Ovary (tissue), 9 donors: ENCODE measurements around the gene IGSF21. TPM values are rescaled to one million over a fixed set of nuclear protein-coding genes. Genes with fewer than 3 reads are reported as not detected.

Experiments used
- DNase-seq, 5 donors: peaks; one replicate each; pipeline ENCODE4 v3.0.0-alpha.2; 2019 to 2020
- H3K27ac ChIP-seq, 2 donors: fragments of 200-600 bp; one replicate each; pipeline versions ENCODE4 v1.5.1 to v1.8.0; 2019 to 2022
- H3K27me3 ChIP-seq: fragments of 200-600 bp; one replicate; pipeline ENCODE4 v1.8.0; 2022
- H3K36me3 ChIP-seq: fragments of 200-600 bp; sonication (generic); one replicate; pipeline ENCODE4 v1.5.1; 2019
- H3K4me1 ChIP-seq: one replicate; pipeline ENCODE4 v1.8.1; 2013; ENCODE audit warnings: mild to moderate bottlenecking, moderate library complexity; ENCODE audit not compliant: insufficient read depth
- H3K4me3 ChIP-seq: fragments of 200-600 bp; sonication (generic); one replicate; pipeline ENCODE4 v1.5.1; 2017
- H3K9me3 ChIP-seq, 2 donors: fragments of 200-600 bp in 1 of 2; sonication (generic) in 1 of 2; one replicate each; pipeline versions ENCODE4 v1.5.1 to v1.8.1; 2013 to 2019; ENCODE audit warnings: mild to moderate bottlenecking in 1 of 2, moderate library complexity in 1 of 2
- EP300 ChIP-seq: sonication (generic); formaldehyde crosslinking; IDR thresholded peaks from one replicate; pipeline ENCODE4 v1.6.1; 2017; ENCODE audit warnings: antibody characterized with exemption
- POLR2A ChIP-seq: fragments of 450-650 bp; IDR thresholded peaks from one replicate; pipeline ENCODE4 v1.6.1; 2017; ENCODE audit warnings: antibody characterized with exemption, mild to moderate bottlenecking, moderate library complexity
- WGBS, 3 donors: extraction: QIAGEN DNeasy Blood & Tissue Kit in 1 of 3; methylation state at CpG; one replicate each; pipeline versions ENCODE4 v1.1.5 to v1.1.7; 2013 to 2017; 5-methylcytosine and 5-hydroxymethylcytosine counted together
- intact Hi-C, 4 donors: fragments of 100-400 bp; cut with DNase I; formaldehyde crosslinking; loops; one replicate each; pipeline versions ENCODE4 v1.11.0 to v1.15.1; 2022 to 2023
- polyA plus RNA-seq, 2 donors: library from polyadenylated mRNA; stranded (reverse); fragments of 200-250 nt in 1 of 2; fragments of 350-450 nt in 1 of 2; fragmentation: Illumina TruSeq in 1 of 2; extraction: RNeasy Lipid Tissue Mini Kit (QIAGEN cat#74804) in 1 of 2; gene quantifications; one replicate each; pipeline ENCODE4 v1.2.3, GENCODE V29; 2013 to 2014
- total RNA-seq, 7 donors: library from RNA; depleted of rRNA in 2 of 7; stranded (reverse); fragments of >200 nt in 2 of 7; fragmentation: NEBNext Ultra II Directional in 3 of 7; extraction: Animal tissue kit (Norgen Biotek cat#: 25700) in 3 of 7; gene quantifications; one replicate each; pipeline versions ENCODE4 v1.1.0 to v1.2.4, GENCODE V29; 2016 to 2023
- TF ChIP-seq, protein P1 (sequence below), 3 donors: fragments of 450-650 bp in 2 of 3; fragments of 200-600 bp in 1 of 3; IDR thresholded peaks; one replicate each; pipeline versions ENCODE4 v1.5.1 to v1.8.0; 2016 to 2022; ENCODE audit warnings: antibody characterized with exemption in 3 of 3, mild to moderate bottlenecking in 1 of 3
- donor health status: DM: no; HTN: no; CAD: no; lungs with moderate emphysema.
- donor health status: DM: no; HTN: no; CAD: no.
- donor health status: Bipolar disorder and iron deficiency.
- donor health status: DM: yes; HTN: yes; CAD: no.
- donor health status: DM: no; HTN: no; CAD: no.
- donor health status: DM: yes; HTN: yes; CAD: no.

Gene IGSF21
- total and polyA plus RNA-seq, 9 donors, result 0.24 to 4.5 (median 1.3) TPM

GRCh38 chr1:18344755-18345154, 237.2 kb downstream of the IGSF21 start:
- intact Hi-C loops, result no loop called here
- DNase-seq, result no peak
- no peak for TF ChIP-seq POLR2A
- TF ChIP-seq, protein P1, sequence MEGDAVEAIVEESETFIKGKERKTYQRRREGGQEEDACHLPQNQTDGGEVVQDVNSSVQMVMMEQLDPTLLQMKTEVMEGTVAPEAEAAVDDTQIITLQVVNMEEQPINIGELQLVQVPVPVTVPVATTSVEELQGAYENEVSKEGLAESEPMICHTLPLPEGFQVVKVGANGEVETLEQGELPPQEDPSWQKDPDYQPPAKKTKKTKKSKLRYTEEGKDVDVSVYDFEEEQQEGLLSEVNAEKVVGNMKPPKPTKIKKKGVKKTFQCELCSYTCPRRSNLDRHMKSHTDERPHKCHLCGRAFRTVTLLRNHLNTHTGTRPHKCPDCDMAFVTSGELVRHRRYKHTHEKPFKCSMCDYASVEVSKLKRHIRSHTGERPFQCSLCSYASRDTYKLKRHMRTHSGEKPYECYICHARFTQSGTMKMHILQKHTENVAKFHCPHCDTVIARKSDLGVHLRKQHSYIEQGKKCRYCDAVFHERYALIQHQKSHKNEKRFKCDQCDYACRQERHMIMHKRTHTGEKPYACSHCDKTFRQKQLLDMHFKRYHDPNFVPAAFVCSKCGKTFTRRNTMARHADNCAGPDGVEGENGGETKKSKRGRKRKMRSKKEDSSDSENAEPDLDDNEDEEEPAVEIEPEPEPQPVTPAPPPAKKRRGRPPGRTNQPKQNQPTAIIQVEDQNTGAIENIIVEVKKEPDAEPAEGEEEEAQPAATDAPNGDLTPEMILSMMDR (IDR thresholded peaks at IDR 0.05), result no peak
- no peak for TF ChIP-seq EP300

GRCh38 chr1:18347559-18347958, 240.0 kb downstream of the IGSF21 start:
- no peak for DNase-seq
- TF ChIP-seq EP300 (no peak), POLR2A (no peak)
- TF ChIP-seq, protein P1 (IDR thresholded peaks at IDR 0.05), result no peak
- intact Hi-C loops, result no loop called here
- H3K27me3 ChIP-seq, result no peaks in the 10 kb centered on the region
- no peak overlapping the region for H3K27ac ChIP-seq
- no peaks in the 10 kb centered on the region for H3K4me1 ChIP-seq
- H3K9me3 ChIP-seq, result no peaks in the 10 kb centered on the region
- no peak overlapping the region for H3K4me3 ChIP-seq
- no peaks in the 10 kb centered on the region for H3K36me3 ChIP-seq
- WGBS, 3 donors, result 73 to 77% (median 75%) methylated on average over 5 of the region's 5 CpGs

More at GRCh38 chr1:18344755-18345154, 237.2 kb downstream of the IGSF21 start:
- H3K9me3 ChIP-seq, result no peaks in the 10 kb centered on the region
- no peaks in the 10 kb centered on the region for H3K27me3 ChIP-seq
- H3K27ac ChIP-seq, result no peak overlapping the region
- WGBS, 3 donors, result 11 to 17% (median 15%) methylated on average over 3 of the region's 3 CpGs
- no peak overlapping the region for H3K4me3 ChIP-seq
- no peaks in the 10 kb centered on the region for H3K4me1 ChIP-seq
- no peaks in the 10 kb centered on the region for H3K36me3 ChIP-seq

DNA sequence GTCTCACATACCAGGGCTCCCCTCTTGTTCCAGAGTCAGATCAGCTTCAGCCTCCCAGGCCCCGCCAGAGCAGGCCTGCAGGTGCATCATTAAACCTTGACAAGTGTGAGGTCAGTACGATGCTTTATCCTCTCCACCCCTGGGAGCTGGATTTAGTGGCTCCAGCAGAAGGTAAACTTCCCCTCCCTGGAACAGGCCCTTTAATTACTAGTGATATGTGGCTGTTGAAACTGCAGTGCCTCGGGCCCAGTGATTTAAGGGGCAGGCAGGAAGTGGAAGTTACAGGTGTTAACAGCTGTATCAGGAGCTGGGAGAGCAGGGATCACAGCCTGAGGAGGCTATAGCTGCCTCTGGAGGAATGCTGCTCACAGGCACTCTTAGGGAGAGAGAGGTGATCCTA, 240.8 kb downstream of the IGSF21 start:
- Histone ChIP-seq H3K27ac (no peak overlapping the region), H3K9me3 (no peaks in the 10 kb centered on the region), H3K4me1 (no peaks in the 10 kb centered on the region), H3K4me3 (no peak overlapping the region), H3K27me3 (no peaks in the 10 kb centered on the region), H3K36me3 (no peaks in the 10 kb centered on the region)
- intact Hi-C loops, result no loop called here
- TF ChIP-seq, protein P1 (IDR thresholded peaks at IDR 0.05), result no peak
- TF ChIP-seq POLR2A, result no peak
- no peak for TF ChIP-seq EP300
- WGBS, 3 donors, result 22 to 32% (median 23%) methylated on average over 3 of the region's 3 CpGs
- DNase-seq, result no peak

GRCh38 chr1:18350747-18351146, 243.1 kb downstream of the IGSF21 start:
- H3K36me3 ChIP-seq, result no peaks in the 10 kb centered on the region
- H3K27ac ChIP-seq, result no peak overlapping the region
- H3K9me3 ChIP-seq, result no peaks in the 10 kb centered on the region
- H3K27me3 ChIP-seq, result no peaks in the 10 kb centered on the region
- no peaks in the 10 kb centered on the region for H3K4me1 ChIP-seq
- intact Hi-C loops, result no loop called here
- TF ChIP-seq EP300, result no peak
- TF ChIP-seq, protein P1 (IDR thresholded peaks at IDR 0.05), result no peak
- TF ChIP-seq POLR2A, result no peak
- no peak overlapping the region for H3K4me3 ChIP-seq
- DNase-seq, result no peak
- WGBS, 3 donors, result 69 to 75% (median 72%) methylated on average over 18 of the region's 18 CpGs
